ENCODE measurements around the gene CLIP3. TPM values are rescaled to one million over a fixed set of nuclear protein-coding genes. Genes with fewer than 3 reads are reported as not detected.

Gene CLIP3
- total RNA-seq, 2 experiments from 2014 or later: 0.74 to 1.2 TPM

DNA sequence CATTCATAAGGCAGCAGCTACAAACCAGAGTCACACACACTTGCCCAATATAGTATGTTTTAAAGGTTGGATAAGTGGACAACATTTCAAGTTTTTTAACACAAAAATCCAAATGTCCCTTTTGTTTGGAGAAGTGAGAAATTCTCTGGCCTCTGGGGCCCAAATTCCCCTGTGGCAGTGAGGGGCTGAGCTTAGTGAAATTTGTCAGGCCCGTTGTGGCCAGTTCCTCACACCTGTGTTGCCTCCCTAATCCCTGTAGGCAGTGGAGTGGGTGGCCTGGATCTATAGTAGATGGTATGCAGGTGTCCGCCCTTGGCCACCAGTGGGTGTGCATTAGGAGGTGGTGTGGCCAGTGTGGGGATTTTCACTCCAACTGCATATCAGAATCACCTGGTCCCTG, 28.7 kb upstream of the CLIP3 start:
- no peak overlapping the region for H3K4me3 Mint-ChIP-seq
- ChIA-PET POLR2A (interaction anchor here (0.7 to 1.9 kb wide), 3 partner anchors 11 to 67 kb away, joined by 3 to 6 read pairs (median 3); no protein-coding TSS in a partner anchor), CTCF (interaction anchor here (0.8 to 2.2 kb wide), 8 partner anchors 32 to 118 kb away, joined by 3 to 7 read pairs (median 4); partner anchors contain the start of gene TBCB)
- H3K4me1 Mint-ChIP-seq (ENCODE audit: low read depth): peaks cover under 1% of the 10 kb centered on the region
- no peak overlapping the region for H3K27ac Mint-ChIP-seq
- ATAC-seq (no peak), DNase-seq (no peak)
- intact Hi-C loops (cut with micrococcal nuclease): no loop called here
- no peaks in the 10 kb centered on the region for H3K27me3 Mint-ChIP-seq
- H3K9me3 Mint-ChIP-seq: no peaks in the 10 kb centered on the region
- TF ChIP-seq, protein P1, sequence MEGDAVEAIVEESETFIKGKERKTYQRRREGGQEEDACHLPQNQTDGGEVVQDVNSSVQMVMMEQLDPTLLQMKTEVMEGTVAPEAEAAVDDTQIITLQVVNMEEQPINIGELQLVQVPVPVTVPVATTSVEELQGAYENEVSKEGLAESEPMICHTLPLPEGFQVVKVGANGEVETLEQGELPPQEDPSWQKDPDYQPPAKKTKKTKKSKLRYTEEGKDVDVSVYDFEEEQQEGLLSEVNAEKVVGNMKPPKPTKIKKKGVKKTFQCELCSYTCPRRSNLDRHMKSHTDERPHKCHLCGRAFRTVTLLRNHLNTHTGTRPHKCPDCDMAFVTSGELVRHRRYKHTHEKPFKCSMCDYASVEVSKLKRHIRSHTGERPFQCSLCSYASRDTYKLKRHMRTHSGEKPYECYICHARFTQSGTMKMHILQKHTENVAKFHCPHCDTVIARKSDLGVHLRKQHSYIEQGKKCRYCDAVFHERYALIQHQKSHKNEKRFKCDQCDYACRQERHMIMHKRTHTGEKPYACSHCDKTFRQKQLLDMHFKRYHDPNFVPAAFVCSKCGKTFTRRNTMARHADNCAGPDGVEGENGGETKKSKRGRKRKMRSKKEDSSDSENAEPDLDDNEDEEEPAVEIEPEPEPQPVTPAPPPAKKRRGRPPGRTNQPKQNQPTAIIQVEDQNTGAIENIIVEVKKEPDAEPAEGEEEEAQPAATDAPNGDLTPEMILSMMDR (IDR thresholded peaks at IDR 0.05): no peak
- H3K36me3 Mint-ChIP-seq (ENCODE audit: low read depth): peaks cover 35% of the 10 kb centered on the region

DNA sequence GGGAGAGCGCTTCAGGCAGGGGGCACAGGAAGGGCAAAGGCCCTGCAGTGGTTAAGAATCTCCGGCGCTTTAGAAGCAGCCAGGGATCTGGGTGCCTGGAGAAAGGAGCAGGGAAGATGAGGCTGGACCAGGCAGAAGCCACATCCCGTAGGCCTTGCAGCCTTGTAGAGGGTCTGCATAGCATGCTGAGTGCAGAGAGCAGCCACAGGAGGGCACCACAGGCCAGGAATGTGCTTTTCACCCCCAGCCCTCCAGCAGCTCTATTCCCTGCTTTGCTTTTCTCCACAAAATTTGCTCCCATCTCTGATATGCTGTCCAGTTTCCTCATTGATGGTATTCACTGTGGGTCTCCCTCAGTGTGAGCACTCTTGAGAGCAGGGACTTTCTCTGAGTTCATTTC, 27.8 kb upstream of the CLIP3 start:
- no peaks in the 10 kb centered on the region for H3K9me3 Mint-ChIP-seq
- peak; percentile 44 for DNase-seq
- POLR2A ChIA-PET: interaction anchor here (1.2 to 1.9 kb wide), 2 partner anchors 12 to 67 kb away, joined by 3 to 6 read pairs; no protein-coding TSS in a partner anchor
- peaks cover 7% of the 10 kb centered on the region for H3K4me1 Mint-ChIP-seq (ENCODE audit: low read depth)
- TF ChIP-seq, protein P1 (IDR thresholded peaks at IDR 0.05): peak; percentile 41
- H3K4me3 Mint-ChIP-seq: no peak overlapping the region
- peaks cover 31% of the 10 kb centered on the region for H3K36me3 Mint-ChIP-seq (ENCODE audit: low read depth)
- CTCF ChIA-PET: interaction anchor here (0.7 to 2.2 kb wide), 9 partner anchors 33 to 119 kb away, joined by 3 to 7 read pairs (median 3); partner anchors contain the start of gene TBCB
- H3K27ac Mint-ChIP-seq: no peak overlapping the region
- intact Hi-C loops (cut with micrococcal nuclease): no loop called here
- no peaks in the 10 kb centered on the region for H3K27me3 Mint-ChIP-seq
- peak; percentile 66 for ATAC-seq

DNA sequence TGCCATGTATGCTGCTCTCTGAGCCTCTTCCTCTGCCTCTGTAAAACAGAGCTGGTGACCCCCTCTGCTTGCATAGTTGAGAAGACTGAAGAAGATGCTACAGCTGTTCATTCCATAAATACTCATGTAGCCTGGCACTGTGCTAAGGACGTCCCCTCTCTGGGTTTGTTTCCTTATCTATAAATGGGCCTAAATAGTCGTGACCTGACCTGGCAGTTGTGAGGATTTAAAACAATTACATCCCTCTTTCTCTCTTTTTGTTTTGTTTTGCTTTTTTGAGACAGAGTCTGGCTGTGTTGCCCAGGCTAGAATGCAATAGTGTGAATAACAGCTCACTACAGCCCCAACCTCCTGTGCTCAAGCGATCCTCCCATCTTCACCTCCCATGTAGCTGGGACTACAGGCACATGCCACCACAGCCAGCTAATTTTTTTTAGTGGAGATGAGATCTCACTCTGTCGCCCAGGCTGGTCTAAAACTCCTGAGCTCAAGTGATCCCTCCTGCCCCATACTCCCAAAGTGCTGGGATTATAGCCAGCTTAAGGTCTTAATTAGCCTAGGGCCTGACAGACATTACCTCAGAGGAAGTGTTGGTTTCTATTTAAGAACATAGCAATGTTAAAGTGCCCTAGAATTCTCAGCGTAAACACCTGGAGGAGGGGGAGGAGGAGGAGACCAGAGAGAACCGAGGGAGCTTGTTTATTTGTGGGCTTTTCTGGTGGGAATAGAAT, 26.7 kb upstream of the CLIP3 start:
- intact Hi-C loops (cut with micrococcal nuclease): no loop called here
- POLR2A ChIA-PET: no interaction called here
- no peak for DNase-seq
- ATAC-seq: no peak
- H3K36me3 Mint-ChIP-seq (ENCODE audit: low read depth): peaks cover 28% of the 10 kb centered on the region
- CTCF ChIA-PET: interaction anchor here (0.7 to 1.2 kb wide), 3 partner anchors 16 to 69 kb away, joined by 3 read pairs; no protein-coding TSS in a partner anchor
- no peaks in the 10 kb centered on the region for H3K9me3 Mint-ChIP-seq
- H3K4me3 Mint-ChIP-seq: no peak overlapping the region
- H3K27ac Mint-ChIP-seq: no peak overlapping the region
- no peaks in the 10 kb centered on the region for H3K27me3 Mint-ChIP-seq
- H3K4me1 Mint-ChIP-seq (ENCODE audit: low read depth): peaks cover 8% of the 10 kb centered on the region
- TF ChIP-seq, protein P1 (IDR thresholded peaks at IDR 0.05): no peak

DNA sequence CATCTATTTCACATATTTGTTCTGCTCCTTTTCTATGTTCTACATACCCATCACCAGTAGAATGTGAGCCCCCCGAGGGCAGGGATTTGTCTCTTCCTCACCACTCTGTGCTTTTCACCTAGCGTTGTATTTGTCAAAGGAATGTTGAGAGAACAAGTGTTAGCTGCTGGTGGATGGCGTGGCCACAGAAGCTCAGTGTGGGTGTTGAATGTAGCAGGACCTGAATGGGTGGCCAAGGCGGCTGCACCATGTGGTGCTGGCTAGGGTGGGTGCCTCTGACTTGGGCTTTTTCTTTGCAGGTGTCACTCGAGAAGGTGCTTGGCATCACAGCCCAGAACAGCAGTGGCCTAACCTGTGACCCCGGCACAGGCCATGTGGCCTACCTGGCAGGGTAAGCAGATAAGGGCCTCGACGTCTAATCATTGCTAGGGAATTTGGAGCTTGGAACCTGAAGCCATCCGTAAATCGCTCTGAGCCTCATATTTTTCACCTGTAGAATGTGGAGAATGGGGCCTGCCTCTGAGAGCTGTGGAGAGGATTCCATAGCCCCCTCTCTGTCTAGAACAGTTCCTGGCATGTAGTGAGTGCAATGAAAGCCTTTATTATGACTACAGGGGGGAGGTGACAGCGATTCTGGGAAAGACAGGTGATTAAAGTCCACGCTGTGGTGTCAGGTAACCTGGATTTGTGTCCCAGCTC, 26.0 kb upstream of the CLIP3 start:
- no peaks in the 10 kb centered on the region for H3K9me3 Mint-ChIP-seq

More for the DNA sequence above, 26.0 kb upstream of the CLIP3 start:
- ChIA-PET CTCF (interaction anchor here (1.0 kb wide), 1 partner anchor 69 kb away, joined by 3 read pairs; no protein-coding TSS in a partner anchor), POLR2A (interaction anchor here (0.5 kb wide), 1 partner anchor 77 kb away, joined by 3 read pairs; no protein-coding TSS in a partner anchor)
- peaks cover 28% of the 10 kb centered on the region for H3K36me3 Mint-ChIP-seq (ENCODE audit: low read depth)
- no peak overlapping the region for H3K4me3 Mint-ChIP-seq
- intact Hi-C loops (cut with micrococcal nuclease): no loop called here
- TF ChIP-seq, protein P1 (IDR thresholded peaks at IDR 0.05): no peak
- ATAC-seq (no peak), DNase-seq (no peak)
- peaks cover 8% of the 10 kb centered on the region for H3K4me1 Mint-ChIP-seq (ENCODE audit: low read depth)
- H3K27ac Mint-ChIP-seq: no peak overlapping the region
- no peaks in the 10 kb centered on the region for H3K27me3 Mint-ChIP-seq
